Activated CD4-positive, CD25-positive, alpha-beta regulatory T cell treated with anti-CD3 and anti-CD28 coated beads, Interleukin-2, amount 50 U/mL, for 72 hours (primary cell): ENCODE data around the gene GNL1.
"Not testable (repeated sequence)": the region's sequence is repeated elsewhere in the genome, so short reads cannot be mapped to it uniquely, and the experiment has no call there.

ENCODE experiments used
- DNase-seq: peaks from one replicate; pipeline ENCODE4 v3.0.0; 2021

GNL1 gene

DNA sequence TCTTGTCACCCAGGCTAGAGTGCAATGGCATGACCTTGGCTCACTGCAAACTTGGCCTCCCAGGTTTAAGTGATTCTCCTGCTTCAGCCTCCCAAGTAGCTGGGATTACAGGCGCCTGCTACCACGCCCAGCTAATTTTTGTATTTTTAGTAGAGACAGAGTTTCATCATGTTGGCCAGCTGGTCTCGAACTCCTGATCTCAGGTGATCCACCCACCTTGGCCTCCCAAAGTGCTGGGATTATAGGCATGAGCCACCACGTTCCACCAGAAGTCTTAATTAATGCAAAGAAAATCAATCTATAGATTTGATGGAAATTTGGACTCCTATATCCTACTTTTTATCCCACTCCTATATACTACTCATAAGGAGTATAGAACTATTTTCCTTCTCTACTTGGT, 61.2 kb downstream of the GNL1 start:
- DNase-seq, result not testable (repeated sequence)

DNA sequence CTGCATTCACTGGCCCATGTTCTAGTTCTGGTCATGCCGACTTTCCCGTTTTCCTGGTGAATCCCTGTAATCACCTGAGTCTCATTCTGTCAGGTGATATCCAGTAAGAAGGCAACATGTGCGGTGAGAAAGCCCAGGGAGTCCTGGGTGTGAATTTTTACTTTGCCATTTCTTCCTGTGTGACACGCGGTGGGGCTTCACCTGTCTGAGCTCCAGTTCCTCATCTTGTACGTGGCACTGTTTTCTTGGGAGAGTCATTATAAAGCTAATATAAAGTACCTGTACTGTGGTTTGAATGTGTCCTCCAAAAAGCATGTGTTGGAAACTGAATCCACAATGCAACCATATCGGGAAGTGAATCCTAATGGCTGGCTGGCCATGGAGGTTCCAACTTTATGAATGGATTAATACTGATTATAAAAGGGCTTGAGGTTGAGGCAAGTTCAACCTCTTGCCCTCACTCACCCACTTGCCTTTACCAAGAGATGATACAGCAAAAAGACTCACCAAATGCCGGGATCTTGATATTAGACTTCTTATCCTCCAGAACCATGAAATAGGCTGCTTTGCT, 61.9 kb downstream of the GNL1 start:
- DNase-seq, result no peak

DNA sequence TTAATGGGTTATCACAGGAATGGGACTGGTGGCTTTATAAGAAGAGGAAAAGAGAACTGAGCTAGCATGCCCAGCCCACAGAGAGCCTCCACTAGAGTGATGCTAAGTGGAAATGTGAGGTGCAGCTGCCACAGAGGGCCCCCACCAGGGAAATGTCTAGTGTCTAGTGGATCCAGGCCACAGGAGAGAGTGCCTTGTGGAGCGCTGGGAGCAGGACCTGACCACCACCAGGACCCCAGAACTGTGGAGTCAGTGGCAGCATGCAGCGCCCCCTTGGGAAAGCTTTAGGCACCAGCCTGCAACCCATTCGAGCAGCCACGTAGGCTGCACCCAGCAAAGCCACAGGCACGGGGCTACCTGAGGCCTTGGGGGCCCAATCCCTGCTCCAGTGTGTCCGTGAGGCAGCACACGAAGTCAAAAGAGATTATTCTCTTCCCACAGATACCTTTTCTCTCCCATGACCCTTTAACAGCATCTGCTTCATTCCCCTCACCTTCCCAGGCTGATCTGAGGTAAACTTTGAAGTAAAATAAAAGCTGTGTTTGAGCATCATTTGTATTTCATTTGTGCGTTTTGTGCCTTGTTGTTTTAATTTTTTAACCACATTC, 62.5 kb downstream of the GNL1 start:
- DNase-seq, result no peak

DNA sequence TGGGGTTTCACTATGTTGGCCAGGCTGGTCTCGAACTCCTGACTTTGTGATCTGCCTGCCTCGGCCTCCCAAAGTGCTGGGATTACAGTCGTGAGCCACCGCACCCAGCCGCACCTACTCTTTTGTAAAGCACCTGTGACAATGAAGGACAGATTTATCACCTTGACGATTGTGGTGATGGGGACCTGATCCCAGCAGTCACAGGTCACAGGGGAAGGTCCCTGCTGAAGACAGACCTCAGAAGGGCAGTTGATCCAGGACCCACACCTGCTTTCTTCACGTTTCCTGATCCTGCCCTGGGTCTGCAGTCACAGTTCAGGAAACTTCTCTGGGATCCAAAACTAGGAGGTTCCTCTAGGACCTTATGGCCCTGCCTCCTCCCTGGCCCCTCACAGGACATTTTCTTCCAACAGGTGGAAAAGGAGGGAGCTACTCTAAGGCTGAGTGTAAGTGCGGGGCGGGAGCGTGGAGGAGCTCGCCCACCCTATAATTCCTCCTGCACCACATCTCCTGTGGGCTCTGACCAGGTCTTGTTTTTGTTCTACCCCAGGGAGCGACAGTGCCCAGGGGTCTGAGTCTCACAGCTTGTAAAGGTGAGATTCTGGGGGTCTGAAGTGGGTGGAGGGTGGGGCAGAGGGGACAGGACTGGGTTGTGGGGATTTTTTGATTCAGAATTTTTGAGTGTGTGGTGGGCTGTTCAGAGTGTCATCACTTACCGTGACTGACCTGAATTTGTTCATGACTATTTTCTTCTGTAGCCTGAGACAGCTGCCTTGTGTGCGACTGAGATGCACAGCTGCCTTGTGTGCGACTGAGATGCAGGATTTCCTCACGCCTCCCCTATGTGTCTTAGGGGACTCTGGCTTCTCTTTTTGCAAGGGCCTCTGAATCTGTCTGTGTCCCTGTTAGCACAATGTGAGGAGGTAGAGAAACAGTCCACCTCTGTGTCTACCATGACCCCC, 64.0 kb downstream of the GNL1 start:
- no peak for DNase-seq
